HepG2 (cell line): ENCODE results near the gene KLHDC1. TPM values are rescaled to one million over a fixed set of nuclear protein-coding genes. Genes with fewer than 3 reads are reported as not detected.
"Not testable (repeated sequence)": the region's sequence is repeated elsewhere in the genome, so short reads cannot be mapped to it uniquely, and the experiment has no call there.

Experiments
- ATAC-seq: fragments of 200-7000 bp; cut with Tn5 transposase; 3 replicates; pipeline ENCODE4 v1.9.1; 2020; ENCODE audit warnings: mild to moderate bottlenecking, moderate library complexity
- BruUV-seq: library from RNA; stranded (reverse); fragments of 400-500 nt; replicated peaks from 2 replicates; lab custom pipeline; 2021; lab: Mats Ljungman, UMichigan
- CTCF ChIA-PET: fragments of 300-600 bp; formaldehyde crosslinking; extraction: SDS; loops from one replicate; lab custom pipeline; 2021; ENCODE audit warnings: low total read pairs, inconsistent platforms, low intra/inter-chr PET ratio; lab: Yijun Ruan, JAX
- POLR2A ChIA-PET: fragments of 350-600 bp; sonication (Branson Sonifier 250); formaldehyde crosslinking; loops from one replicate; lab custom pipeline; 2020; ENCODE audit warnings: antibody characterized with exemption, inconsistent platforms; lab: Yijun Ruan, JAX
- DNase-seq: peaks from one replicate; pipeline ENCODE4 v3.0.0-alpha.2; 2015; ENCODE audit warnings: low spot score
- FAIRE-seq: peaks from 3 replicates; lab custom pipeline; 2011; peaks lifted over from hg19 to GRCh38; lab: Jason Lieb, UNC
- H2AFZ ChIP-seq: one replicate; pipeline ENCODE4 v1.6.1; 2011; ENCODE audit warnings: low read length, inconsistent platforms
- H3K27ac ChIP-seq: fragments of 300-600 bp; 3 replicates; pipeline ENCODE4 v1.8.0; 2011; ENCODE audit warnings: mixed run types, mild to moderate bottlenecking, mixed read lengths, low read length, inconsistent platforms; ENCODE audit not compliant: insufficient read depth; ENCODE audit errors: extremely low read length
- H3K27me3 ChIP-seq, 2 experiments: fragments of 200-600 bp in 1 of 2; 2 replicates in 1 of 2; 3 replicates in 1 of 2; pipeline versions ENCODE4 v1.6.0 to v1.8.0; 2011; ENCODE audit warnings: low read length in 2 of 2, mild to moderate bottlenecking in 2 of 2, moderate library complexity in 2 of 2, inconsistent platforms in 1 of 2; ENCODE audit not compliant: insufficient read depth in 2 of 2, control insufficient read depth in 1 of 2
- H3K36me3 ChIP-seq, 2 experiments: fragments of 200-600 bp in 1 of 2; replicated peaks in 1 of 2; 2 replicates in 1 of 2; 3 replicates in 1 of 2; pipeline versions ENCODE4 v1.5.1 to v1.8.0; 2011; ENCODE audit warnings: low read length in 2 of 2, inconsistent platforms in 1 of 2; ENCODE audit not compliant: insufficient read depth in 2 of 2, control insufficient read depth in 1 of 2
- H3K4me1 ChIP-seq: 2 replicates; pipeline ENCODE4 v1.5.1; 2012; ENCODE audit warnings: low read length, inconsistent platforms; ENCODE audit not compliant: insufficient read depth
- H3K4me2 ChIP-seq: 2 replicates; pipeline ENCODE4 v1.6.0; 2011; ENCODE audit warnings: low read depth, low read length, inconsistent platforms
- H3K4me3 ChIP-seq, 3 experiments: fragments of 200-600 bp in 1 of 3; sonication (generic), shearing (Covaris generic) in 1 of 3; replicated peaks in 1 of 3; 2 replicates each; pipeline ENCODE4 v1.5.1; 2011 to 2016; ENCODE audit warnings: low read length in 3 of 3, inconsistent platforms in 2 of 3, low read depth in 2 of 3, mild to moderate bottlenecking in 2 of 3, control low read depth in 1 of 3, mixed read lengths in 1 of 3; ENCODE audit not compliant: insufficient read depth in 1 of 3
- H3K79me2 ChIP-seq: one replicate; pipeline ENCODE4 v1.6.1; 2011; ENCODE audit warnings: low read length, inconsistent platforms; ENCODE audit not compliant: insufficient read depth
- H3K9ac ChIP-seq: 2 replicates; pipeline ENCODE4 v1.6.0; 2011; ENCODE audit warnings: mild to moderate bottlenecking, low read depth, low read length, inconsistent platforms; ENCODE audit not compliant: insufficient read depth
- H3K9me3 ChIP-seq: 2 replicates; pipeline ENCODE4 v1.5.1; 2012; ENCODE audit warnings: mild to moderate bottlenecking, low read length
- H4K20me1 ChIP-seq: 2 replicates; pipeline ENCODE4 v1.6.0; 2011; ENCODE audit warnings: inconsistent platforms, mild to moderate bottlenecking, low read length, moderate library complexity; ENCODE audit not compliant: insufficient read depth
- FLYWCH1 ChIP-seq: sonication (generic); formaldehyde crosslinking; IDR thresholded peaks from 2 replicates; pipeline ENCODE4 v1.8.1; 2023; ENCODE audit warnings: mild to moderate bottlenecking, missing genetic modification reagents
- JDP2 ChIP-seq: sonication (generic); formaldehyde crosslinking; IDR thresholded peaks from 2 replicates; pipeline ENCODE4 v1.8.1; 2022; ENCODE audit warnings: missing genetic modification reagents, borderline replicate concordance
- JUN ChIP-seq: sonication (generic); formaldehyde crosslinking; IDR thresholded peaks from 2 replicates; pipeline ENCODE4 v1.4.0; 2020; ENCODE audit warnings: mild to moderate bottlenecking, missing genetic modification reagents
- MAZ ChIP-seq, 2 experiments: sonication (generic) in 1 of 2; formaldehyde crosslinking in 1 of 2; IDR thresholded peaks; 2 replicates each; pipeline versions ENCODE4 v1.5.0 to v1.6.1; 2012 to 2020; ENCODE audit warnings: low read depth in 2 of 2, mild to moderate bottlenecking in 2 of 2, borderline replicate concordance in 1 of 2, improper control_type of control experiment in 1 of 2, low read length in 1 of 2, missing genetic modification reagents in 1 of 2, moderate library complexity in 1 of 2
- NCOA2 ChIP-seq: sonication (generic); formaldehyde crosslinking; IDR thresholded peaks from 2 replicates; pipeline ENCODE4 v1.8.0; 2022; ENCODE audit warnings: inconsistent platforms
- PRPF4 ChIP-seq: fragments of 200-400 bp; formaldehyde crosslinking; IDR thresholded peaks from 2 replicates; pipeline ENCODE4 v1.6.1; 2016; ENCODE audit warnings: low read length, low read depth; ENCODE audit not compliant: poor library complexity, severe bottlenecking
- ZBED4 ChIP-seq: sonication (generic); formaldehyde crosslinking; IDR thresholded peaks from 2 replicates; pipeline ENCODE4 v1.4.0; 2020; ENCODE audit warnings: missing genetic modification reagents, borderline replicate concordance
- ZFP90 ChIP-seq: sonication (generic); formaldehyde crosslinking; IDR thresholded peaks from 2 replicates; pipeline ENCODE4 v1.8.0; 2022; ENCODE audit warnings: missing genetic modification reagents, mild to moderate bottlenecking, inconsistent platforms, borderline replicate concordance
- ZNF224 ChIP-seq: sonication (generic); formaldehyde crosslinking; IDR thresholded peaks from 2 replicates; pipeline ENCODE4 v1.5.0; 2020; ENCODE audit warnings: mild to moderate bottlenecking, missing genetic modification reagents
- WGBS: methylation state at CpG from one replicate; pipeline ENCODE4 v1.1.6; 2017; ENCODE audit warnings: low lambda C conversion rate; 5-methylcytosine and 5-hydroxymethylcytosine counted together
- in situ Hi-C: cut with HindIII; loops from 2 replicates; pipeline ENCODE4 v1.10.0; 2017; ENCODE audit warnings: low pct_unique_long_range_greater_than_20kb; ENCODE audit not compliant: extremely low pct_ligation_motif_present
- intact Hi-C: fragments of 100-400 bp; cut with micrococcal nuclease; formaldehyde crosslinking; loops from one replicate; pipeline ENCODE4 v1.10.0; 2022; ENCODE audit not compliant: unreplicated experiment
- polyA plus RNA-seq, 8 experiments: library from polyadenylated mRNA; depleted of rRNA in 3 of 8; stranded (reverse) in 7 of 8; unstranded in 1 of 8; fragments of >200 nt; fragmentation: Illumina TruSeq in 4 of 8; extraction: Trizol in 4 of 8; gene quantifications; 2 replicates each; pipeline versions ENCODE4 v1.2.1 to v1.2.3, GENCODE V29; 2011 to 2016; ENCODE audit warnings: low read depth in 4 of 8, missing spikeins in 1 of 8, mixed read lengths in 1 of 8; ENCODE audit not compliant: insufficient read depth in 1 of 8
- total RNA-seq, 5 experiments: library from RNA; depleted of rRNA; stranded (reverse); fragments of >200 nt; fragmentation: Illumina TruSeq; extraction: Trizol; gene quantifications; 2 replicates each; pipeline ENCODE4 v1.2.3, GENCODE V29; 2016; ENCODE audit warnings: low read depth in 1 of 5
- TF ChIP-seq, protein P1 (sequence below): fragments of 450-650 bp; IDR thresholded peaks from 2 replicates; pipeline ENCODE4 v1.6.1; 2016
- TF ChIP-seq, protein P2 (sequence below): sonication (generic); formaldehyde crosslinking; IDR thresholded peaks from 2 replicates; pipeline ENCODE4 v1.5.0; 2020; ENCODE audit warnings: mild to moderate bottlenecking, missing genetic modification reagents

KLHDC1 gene
- total and polyA plus RNA-seq, 2 of the 13 experiments (the other 11 are each of a cell fraction or from before 2014, with no cell fraction given): 0.11 TPM; not detected in 1

- no peaks in the 10 kb centered on the region for H3K79me2 ChIP-seq
- no peaks in the 10 kb centered on the region for H4K20me1 ChIP-seq
- no peaks in the 10 kb centered on the region for H3K9me3 ChIP-seq
- H3K4me3 ChIP-seq: no peak overlapping the region
- no peak for FAIRE-seq
- H3K36me3 ChIP-seq: no peaks in the 10 kb centered on the region
- BruUV-seq: no TSS peak
- in situ Hi-C loops (no loop called here), intact Hi-C loops (no loop called here)
- no peak for TF ChIP-seq JDP2 (CRISPR knock-in tag)
- TF ChIP-seq, protein P1, sequence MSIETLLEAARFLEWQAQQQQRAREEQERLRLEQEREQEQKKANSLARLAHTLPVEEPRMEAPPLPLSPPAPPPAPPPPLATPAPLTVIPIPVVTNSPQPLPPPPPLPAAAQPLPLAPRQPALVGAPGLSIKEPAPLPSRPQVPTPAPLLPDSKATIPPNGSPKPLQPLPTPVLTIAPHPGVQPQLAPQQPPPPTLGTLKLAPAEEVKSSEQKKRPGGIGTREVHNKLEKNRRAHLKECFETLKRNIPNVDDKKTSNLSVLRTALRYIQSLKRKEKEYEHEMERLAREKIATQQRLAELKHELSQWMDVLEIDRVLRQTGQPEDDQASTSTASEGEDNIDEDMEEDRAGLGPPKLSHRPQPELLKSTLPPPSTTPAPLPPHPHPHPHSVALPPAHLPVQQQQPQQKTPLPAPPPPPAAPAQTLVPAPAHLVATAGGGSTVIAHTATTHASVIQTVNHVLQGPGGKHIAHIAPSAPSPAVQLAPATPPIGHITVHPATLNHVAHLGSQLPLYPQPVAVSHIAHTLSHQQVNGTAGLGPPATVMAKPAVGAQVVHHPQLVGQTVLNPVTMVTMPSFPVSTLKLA: no peak
- no peak for TF ChIP-seq MAZ (IDR thresholded peaks at IDR 0.05; ENCODE audit: borderline replicate concordance, low read depth, low read length)
- no peak for TF ChIP-seq MAZ (CRISPR knock-in tag; IDR thresholded peaks at IDR 0.05; ENCODE audit: low read depth)
- TF ChIP-seq FLYWCH1 (CRISPR knock-in tag): no peak
- no peak for TF ChIP-seq NCOA2
- TF ChIP-seq PRPF4: no peak
- TF ChIP-seq JUN (CRISPR knock-in tag): no peak
- TF ChIP-seq, protein P2, sequence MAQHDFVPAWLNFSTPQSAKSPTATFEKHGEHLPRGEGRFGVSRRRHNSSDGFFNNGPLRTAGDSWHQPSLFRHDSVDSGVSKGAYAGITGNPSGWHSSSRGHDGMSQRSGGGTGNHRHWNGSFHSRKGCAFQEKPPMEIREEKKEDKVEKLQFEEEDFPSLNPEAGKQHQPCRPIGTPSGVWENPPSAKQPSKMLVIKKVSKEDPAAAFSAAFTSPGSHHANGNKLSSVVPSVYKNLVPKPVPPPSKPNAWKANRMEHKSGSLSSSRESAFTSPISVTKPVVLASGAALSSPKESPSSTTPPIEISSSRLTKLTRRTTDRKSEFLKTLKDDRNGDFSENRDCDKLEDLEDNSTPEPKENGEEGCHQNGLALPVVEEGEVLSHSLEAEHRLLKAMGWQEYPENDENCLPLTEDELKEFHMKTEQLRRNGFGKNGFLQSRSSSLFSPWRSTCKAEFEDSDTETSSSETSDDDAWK (CRISPR knock-in tag): no peak
- no peak for TF ChIP-seq ZFP90 (CRISPR knock-in tag)
- no peak for TF ChIP-seq ZBED4 (CRISPR knock-in tag)
- TF ChIP-seq ZNF224 (CRISPR knock-in tag): no peak
- ChIA-PET CTCF (no interaction called here), POLR2A (no interaction called here)
- no peak overlapping the region for H3K27ac ChIP-seq
- H3K9ac ChIP-seq: no peak overlapping the region
- no peak overlapping the region for H2AFZ ChIP-seq
- no peaks in the 10 kb centered on the region for H3K27me3 ChIP-seq
- no peak for DNase-seq
- no peak overlapping the region for H3K4me2 ChIP-seq
- no peak for ATAC-seq
- no peaks in the 10 kb centered on the region for H3K4me1 ChIP-seq
Observed at GRCh38 chr14:49733836-49734235, 40.9 kb downstream of the KLHDC1 start.

- FAIRE-seq, H3K27me3 ChIP-seq, POLR2A ChIA-PET, H3K9me3 ChIP-seq, H3K9ac ChIP-seq, H3K4me3 ChIP-seq, H3K4me1 ChIP-seq, in situ Hi-C loops, BruUV-seq, ATAC-seq, H3K79me2 ChIP-seq, H3K4me2 ChIP-seq, intact Hi-C loops, H4K20me1 ChIP-seq, DNase-seq, H3K27ac ChIP-seq, CTCF ChIA-PET, H2AFZ ChIP-seq, H3K36me3 ChIP-seq: not testable (repeated sequence)
- 68% methylated on average over 4 of the region's 4 CpGs for WGBS
Observed at GRCh38 chr14:49735669-49736068, 42.7 kb downstream of the KLHDC1 start.
